Esophagus muscularis mucosa (tissue), 4 donors: ENCODE results near the gene CKB. TPM values are rescaled to one million over a fixed set of nuclear protein-coding genes. Genes with fewer than 3 reads are reported as not detected.

ENCODE experiments used
- DNase-seq: peaks from one replicate; pipeline ENCODE4 v3.0.0-alpha.2; 2017; ENCODE audit errors: extremely low spot score
- H3K27ac ChIP-seq, 4 donors: fragments of 200-600 bp; sonication (generic); replicated peaks in 1 of 4; 1 replicate in 3 of 4; 2 replicates in 1 of 4; pipeline ENCODE4 v1.5.1; 2016 to 2019; ENCODE audit warnings: mild to moderate bottlenecking in 1 of 4
- H3K27me3 ChIP-seq, 4 donors: fragments of 200-600 bp; sonication (generic); one replicate each; pipeline versions ENCODE4 v1.5.1 to v1.6.0; 2016 to 2019
- H3K36me3 ChIP-seq, 4 donors: fragments of 200-600 bp; sonication (generic); one replicate each; pipeline ENCODE4 v1.5.1; 2016 to 2019
- H3K4me1 ChIP-seq, 4 donors: fragments of 200-600 bp; sonication (generic); one replicate each; pipeline ENCODE4 v1.5.1; 2016 to 2019
- H3K4me3 ChIP-seq, 4 donors: fragments of 200-600 bp; sonication (generic); 1 replicate in 2 of 4; 2 replicates in 2 of 4; pipeline ENCODE4 v1.5.1; 2016 to 2019; ENCODE audit warnings: mild to moderate bottlenecking in 4 of 4, moderate library complexity in 1 of 4
- H3K9me3 ChIP-seq, 4 donors: fragments of 200-600 bp; sonication (generic); 1 replicate in 3 of 4; 2 replicates in 1 of 4; pipeline ENCODE4 v1.5.1; 2016 to 2019
- EP300 ChIP-seq: sonication (generic); formaldehyde crosslinking; IDR thresholded peaks from one replicate; pipeline ENCODE4 v1.6.1; 2017; ENCODE audit warnings: antibody characterized with exemption
- POLR2A ChIP-seq: fragments of 450-650 bp; IDR thresholded peaks from one replicate; pipeline ENCODE4 v1.6.1; 2017; ENCODE audit warnings: antibody characterized with exemption, moderate library complexity, mild to moderate bottlenecking, low read depth
- POLR2AphosphoS5 ChIP-seq, 2 donors: sonication (generic); formaldehyde crosslinking; IDR thresholded peaks; one replicate each; pipeline ENCODE4 v1.6.1; 2017; ENCODE audit warnings: antibody characterized with exemption in 2 of 2
- WGBS: methylation state at CpG from one replicate; pipeline ENCODE4 v1.1.5; 2018; 5-methylcytosine and 5-hydroxymethylcytosine counted together
- intact Hi-C: fragments of 100-400 bp; cut with DNase I; formaldehyde crosslinking; loops from one replicate; pipeline ENCODE4 v1.15.1; 2023
- total RNA-seq, 4 donors: library from RNA; depleted of rRNA; stranded (reverse); fragments of >200 nt; gene quantifications; one replicate each; pipeline versions ENCODE4 v1.1.0 to v1.2.1, GENCODE V29; 2016
- TF ChIP-seq, protein P1 (sequence below), 3 experiments: fragments of 200-600 bp in 2 of 3; fragments of 450-650 bp in 1 of 3; sonication (generic) in 2 of 3; IDR thresholded peaks; one replicate each; pipeline ENCODE4 v1.5.1; 2017 to 2019; ENCODE audit warnings: antibody characterized with exemption in 3 of 3, mild to moderate bottlenecking in 2 of 3, moderate library complexity in 1 of 3

Gene CKB
- total RNA-seq, 4 donors from 2014 or later = 917 to 1,843 (median 1,284) TPM

DNA sequence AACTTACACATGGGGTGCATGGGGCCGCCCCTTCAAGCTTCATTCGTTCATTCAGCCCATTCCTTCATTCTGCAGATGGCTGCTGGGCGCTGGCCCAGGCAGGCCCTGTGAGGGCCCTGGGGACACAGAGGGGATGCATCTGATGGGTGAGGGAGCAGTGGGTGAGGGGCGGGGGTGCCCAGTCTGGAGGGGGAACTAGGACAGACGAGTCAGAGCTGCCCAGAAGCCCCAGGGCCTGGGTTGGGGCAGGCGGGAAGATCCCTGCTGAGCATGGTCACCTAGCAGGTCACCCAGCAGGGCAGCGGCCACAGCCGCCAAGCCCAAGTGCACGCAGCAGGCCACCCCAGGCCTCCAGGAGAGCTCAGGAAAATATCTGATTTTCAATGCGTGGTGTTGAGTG lies 20.5 kb upstream of the CKB start:
- Histone ChIP-seq H3K9me3 (no peaks in the 10 kb centered on the region), H3K4me3 (peak overlapping the region in 2 of 4 donors; percentile 4 to 34), H3K36me3 (no peaks in the 10 kb centered on the region), H3K27ac (peak overlapping the region; percentile 93 to 97 (median 94)), H3K27me3 (no peaks in the 10 kb centered on the region), H3K4me1 (peaks cover 74 to 100% (median 98%) of the 10 kb centered on the region in 4 donors)
- TF ChIP-seq POLR2A (no peak), EP300 (no peak), POLR2AphosphoS5 (IDR thresholded peaks at IDR 0.05) (no peak)
- TF ChIP-seq, protein P1, sequence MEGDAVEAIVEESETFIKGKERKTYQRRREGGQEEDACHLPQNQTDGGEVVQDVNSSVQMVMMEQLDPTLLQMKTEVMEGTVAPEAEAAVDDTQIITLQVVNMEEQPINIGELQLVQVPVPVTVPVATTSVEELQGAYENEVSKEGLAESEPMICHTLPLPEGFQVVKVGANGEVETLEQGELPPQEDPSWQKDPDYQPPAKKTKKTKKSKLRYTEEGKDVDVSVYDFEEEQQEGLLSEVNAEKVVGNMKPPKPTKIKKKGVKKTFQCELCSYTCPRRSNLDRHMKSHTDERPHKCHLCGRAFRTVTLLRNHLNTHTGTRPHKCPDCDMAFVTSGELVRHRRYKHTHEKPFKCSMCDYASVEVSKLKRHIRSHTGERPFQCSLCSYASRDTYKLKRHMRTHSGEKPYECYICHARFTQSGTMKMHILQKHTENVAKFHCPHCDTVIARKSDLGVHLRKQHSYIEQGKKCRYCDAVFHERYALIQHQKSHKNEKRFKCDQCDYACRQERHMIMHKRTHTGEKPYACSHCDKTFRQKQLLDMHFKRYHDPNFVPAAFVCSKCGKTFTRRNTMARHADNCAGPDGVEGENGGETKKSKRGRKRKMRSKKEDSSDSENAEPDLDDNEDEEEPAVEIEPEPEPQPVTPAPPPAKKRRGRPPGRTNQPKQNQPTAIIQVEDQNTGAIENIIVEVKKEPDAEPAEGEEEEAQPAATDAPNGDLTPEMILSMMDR (IDR thresholded peaks at IDR 0.05) = no peak
- 54% methylated on average over 3 of the region's 10 CpGs for WGBS
- intact Hi-C loops = no loop called here
- DNase-seq = no peak

DNA sequence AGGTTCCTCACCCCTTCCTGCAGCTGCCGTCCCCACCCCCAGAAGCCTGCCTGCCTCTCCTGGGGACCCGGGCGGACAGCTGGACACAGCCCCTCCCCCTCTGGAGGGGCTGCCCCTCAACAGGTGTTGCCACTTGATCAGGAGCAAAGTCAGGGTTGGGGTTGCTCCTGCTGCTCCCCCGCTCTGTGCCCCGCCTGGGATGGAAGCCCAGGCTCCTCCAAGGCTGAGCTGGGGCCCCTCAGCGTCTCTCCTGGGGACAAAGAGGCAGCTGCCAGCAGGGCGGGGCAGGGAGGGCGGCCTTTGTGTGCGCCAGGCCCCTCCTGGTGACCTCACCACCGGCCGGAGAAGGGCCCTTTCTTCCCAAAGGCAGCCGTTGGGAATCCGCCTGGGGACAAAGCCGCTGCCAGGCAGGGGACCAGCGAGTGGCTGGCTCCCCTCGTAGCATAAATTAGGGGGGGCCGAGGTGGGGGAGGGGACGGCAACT lies 20.0 kb upstream of the CKB start:
- WGBS = 21% methylated on average over 6 of the region's 18 CpGs
- Histone ChIP-seq H3K27ac (peak overlapping the region; percentile 93 to 97 (median 94)), H3K36me3 (no peaks in the 10 kb centered on the region), H3K9me3 (no peaks in the 10 kb centered on the region), H3K4me3 (peak overlapping the region in 3 of 4 donors; percentile 2 to 34 (median 4)), H3K27me3 (no peaks in the 10 kb centered on the region), H3K4me1 (peaks cover 74 to 100% (median 99%) of the 10 kb centered on the region in 4 donors)
- intact Hi-C loops = no loop called here
- DNase-seq = no peak
- peak; percentile 15 to 21 for TF ChIP-seq POLR2AphosphoS5 (IDR thresholded peaks at IDR 0.05)
- no peak for TF ChIP-seq POLR2A
- no peak for TF ChIP-seq EP300

DNA sequence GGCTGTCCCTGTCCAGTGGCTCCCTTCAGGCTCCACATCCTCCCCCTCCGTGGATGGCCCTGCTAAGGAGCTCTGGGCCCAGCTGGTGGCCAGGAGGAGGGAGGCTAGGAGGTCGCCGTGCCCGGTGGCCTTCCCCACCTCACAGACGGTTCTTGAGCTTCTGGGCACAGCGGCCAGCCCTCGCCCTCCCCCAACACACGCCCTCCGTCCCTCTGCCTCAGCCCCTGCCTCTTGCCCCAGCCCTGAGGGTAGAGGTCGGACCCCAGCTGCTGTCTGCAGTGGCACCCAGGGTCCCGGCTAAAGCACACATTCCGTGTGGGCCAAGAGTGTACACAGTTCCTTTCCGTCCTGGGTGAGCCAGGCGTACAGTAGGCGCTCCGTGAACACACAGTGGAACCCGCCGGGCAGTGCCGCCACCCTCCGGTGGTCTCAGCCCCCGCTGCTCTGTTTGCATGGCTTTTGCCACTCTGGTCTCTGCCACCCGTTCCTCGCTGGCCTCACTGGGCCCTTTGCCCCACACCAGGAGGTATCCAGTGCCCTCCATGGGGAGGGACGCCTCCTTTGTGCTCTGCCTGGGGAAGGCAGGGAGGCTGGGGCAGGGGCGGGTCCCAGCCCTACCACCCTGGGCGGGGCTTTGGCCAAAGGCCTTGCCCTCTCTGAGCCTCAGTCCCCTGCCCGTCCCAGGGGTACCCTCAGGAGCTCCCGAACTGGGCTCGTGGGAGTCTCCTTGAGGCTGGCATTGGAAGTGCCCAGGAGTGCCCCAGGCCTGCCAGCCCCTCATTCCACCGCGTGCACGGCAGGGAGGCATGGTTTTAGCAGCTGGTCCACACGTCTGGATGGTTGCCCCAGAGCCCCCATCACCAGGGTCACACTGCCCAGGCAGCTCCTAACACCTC lies 19.3 kb upstream of the CKB start:
- peak overlapping the region; percentile 93 to 97 (median 94) for H3K27ac ChIP-seq
- TF ChIP-seq, protein P1 (IDR thresholded peaks at IDR 0.05) = peak in 2 of 3 experiments; percentile 16 to 45
- no peak for TF ChIP-seq EP300
- TF ChIP-seq POLR2A = no peak
- TF ChIP-seq POLR2AphosphoS5 (IDR thresholded peaks at IDR 0.05) = peak in 1 of 2 donors; percentile 23
- peaks cover 0 to 5% (median 0%) of the 10 kb centered on the region in 4 donors for H3K36me3 ChIP-seq
- 61% methylated on average over 14 of the region's 33 CpGs for WGBS
- no peak for DNase-seq
- intact Hi-C loops = no loop called here
- H3K9me3 ChIP-seq = no peaks in the 10 kb centered on the region
- peaks cover 74 to 100% (median 100%) of the 10 kb centered on the region in 4 donors for H3K4me1 ChIP-seq
- H3K27me3 ChIP-seq = no peaks in the 10 kb centered on the region
- peak overlapping the region in 3 of 4 donors; percentile 2 to 34 (median 4) for H3K4me3 ChIP-seq

DNA sequence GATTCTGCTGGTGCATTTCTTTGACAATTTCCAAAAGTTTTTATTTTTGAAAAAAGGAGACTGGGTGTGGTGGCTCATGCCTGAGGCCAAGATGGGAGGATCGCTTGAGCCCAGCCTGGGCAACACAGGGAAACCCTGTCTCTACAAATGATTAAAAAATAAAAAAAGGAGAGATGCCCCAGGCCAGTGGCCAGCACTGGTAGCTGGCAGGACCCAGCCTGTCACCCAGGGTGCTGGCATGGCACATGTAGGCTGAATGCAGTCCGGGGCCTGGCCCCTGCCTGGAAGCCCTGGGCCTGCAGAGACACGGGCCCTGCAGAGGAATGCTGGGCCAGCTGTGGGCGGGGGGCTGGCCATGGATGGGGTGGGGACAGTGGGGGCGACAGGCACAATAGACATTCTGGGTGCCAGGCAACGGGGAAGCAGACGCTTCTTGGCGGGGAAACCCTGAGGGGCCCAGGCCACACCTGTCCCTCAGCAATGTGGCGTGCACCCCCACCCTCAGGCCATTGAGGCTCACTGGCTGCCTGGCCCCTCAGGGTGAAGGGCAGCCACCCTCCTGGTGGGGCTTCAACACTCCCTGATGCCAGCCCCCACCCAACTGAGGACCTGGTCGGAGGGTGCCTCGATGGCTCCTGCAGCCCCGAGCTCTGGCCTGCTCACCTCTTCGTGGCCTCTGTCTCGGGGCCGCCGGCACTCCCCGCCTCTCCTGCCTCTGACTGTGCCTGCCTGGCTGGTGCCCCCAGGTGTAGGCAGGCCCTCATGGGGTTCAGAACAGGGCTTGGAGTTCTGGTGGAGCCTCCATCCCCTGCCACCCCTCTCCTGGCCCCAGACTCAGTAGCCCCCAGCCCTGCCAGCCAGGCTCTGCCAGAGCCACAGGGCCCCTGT lies 18.4 kb upstream of the CKB start:
- Histone ChIP-seq H3K27me3 (no peaks in the 10 kb centered on the region), H3K9me3 (no peaks in the 10 kb centered on the region), H3K4me3 (no peak overlapping the region), H3K4me1 (peaks cover 67 to 100% (median 99%) of the 10 kb centered on the region in 4 donors), H3K27ac (peak overlapping the region; percentile 93 to 97 (median 94)), H3K36me3 (peaks cover 0 to 6% (median 0%) of the 10 kb centered on the region in 4 donors)
- TF ChIP-seq POLR2AphosphoS5 (IDR thresholded peaks at IDR 0.05) (no peak), POLR2A (no peak), EP300 (no peak)
- intact Hi-C loops = no loop called here
- DNase-seq = no peak
- WGBS = 27% methylated on average over 4 of the region's 17 CpGs

DNA sequence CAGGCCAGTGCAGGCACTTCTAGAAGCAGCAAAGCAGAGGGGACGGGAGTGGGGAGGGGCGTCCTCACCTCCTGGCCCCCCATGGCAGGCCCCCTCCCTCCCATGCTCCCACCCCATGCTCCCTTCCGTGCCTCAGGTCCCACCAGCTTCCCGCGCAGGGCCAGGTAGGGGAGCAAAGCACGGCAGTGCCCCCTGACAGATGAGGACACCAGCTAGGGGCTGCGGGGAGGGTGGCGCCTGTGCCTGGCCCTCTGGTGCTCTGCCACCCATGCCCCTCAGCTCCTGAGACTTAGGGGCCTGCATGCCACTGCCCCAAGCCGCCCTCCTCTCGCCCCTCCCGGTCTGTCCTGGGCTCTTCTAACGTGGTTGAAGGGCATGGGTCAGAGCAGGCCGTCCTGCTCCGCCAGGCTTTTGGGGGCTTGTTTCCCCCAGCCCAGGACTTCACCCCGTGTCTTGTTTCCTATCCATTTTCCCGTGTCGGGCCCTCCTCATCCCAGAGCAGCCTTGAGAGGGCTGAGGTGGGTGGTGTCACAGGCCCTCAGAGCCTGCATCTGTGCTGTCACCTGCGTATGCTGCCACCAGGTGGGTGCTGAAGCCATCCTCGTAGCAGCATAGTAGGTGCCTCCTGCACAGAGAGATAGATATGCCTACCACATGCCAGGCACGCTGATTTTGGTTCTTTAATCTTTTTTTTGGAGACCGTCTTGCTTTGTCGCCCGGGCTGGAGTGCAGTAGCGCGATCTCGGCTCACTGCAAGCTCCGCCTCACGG lies 16.6 kb upstream of the CKB start:
- Histone ChIP-seq H3K4me3 (no peak overlapping the region), H3K4me1 (peaks cover 66 to 100% (median 99%) of the 10 kb centered on the region in 4 donors), H3K9me3 (no peaks in the 10 kb centered on the region), H3K27ac (peak overlapping the region; percentile 93 to 97 (median 94)), H3K36me3 (peaks cover 0 to 20% (median 7%) of the 10 kb centered on the region in 4 donors), H3K27me3 (no peaks in the 10 kb centered on the region)
- DNase-seq = no peak
- intact Hi-C loops = no loop called here
- TF ChIP-seq EP300 = no peak
- TF ChIP-seq POLR2A = no peak
- TF ChIP-seq POLR2AphosphoS5 (IDR thresholded peaks at IDR 0.05) = no peak
- TF ChIP-seq, protein P1 (IDR thresholded peaks at IDR 0.05) = no peak
- WGBS = 74% methylated on average over 19 of the region's 28 CpGs
